Brain pericyte (primary cell): ENCODE results near the gene SLC6A5.

Source experiments
- DNase-seq: peaks from one replicate; pipeline ENCODE4 v3.0.0-alpha.2; 2012; ENCODE audit warnings: low read depth, low spot score

The SLC6A5 gene

GRCh38 chr11:20596205-20597153, 2.9 kb upstream of the SLC6A5 start:
- no peak for DNase-seq

GRCh38 chr11:20597154-20597679, 2.2 kb upstream of the SLC6A5 start:
- no peak for DNase-seq

GRCh38 chr11:20597680-20598484, 1.5 kb upstream of the SLC6A5 start:
- DNase-seq = no peak

GRCh38 chr11:20598492-20598891, 916 bp upstream of the SLC6A5 start:
- DNase-seq = no peak

- no peak for DNase-seq
Measured at GRCh38 chr11:20600020-20600346, 575 bp downstream of the SLC6A5 start.

GRCh38 chr11:20600551-20600950, 1.1 kb downstream of the SLC6A5 start:
- no peak for DNase-seq

GRCh38 chr11:20601221-20601914, 2.0 kb downstream of the SLC6A5 start:
- DNase-seq = no peak

- no peak for DNase-seq
Measured at GRCh38 chr11:20604295-20604803, 4.9 kb downstream of the SLC6A5 start.

- DNase-seq = no peak
Measured at GRCh38 chr11:20604864-20605601, 5.6 kb downstream of the SLC6A5 start.

- no peak for DNase-seq
Measured at GRCh38 chr11:20605602-20606091, 6.2 kb downstream of the SLC6A5 start.

- no peak for DNase-seq
Measured at GRCh38 chr11:20608934-20609333, 9.5 kb downstream of the SLC6A5 start.

GRCh38 chr11:20609727-20610707, 10.6 kb downstream of the SLC6A5 start:
- no peak for DNase-seq

GRCh38 chr11:20610825-20611224, 11.4 kb downstream of the SLC6A5 start:
- no peak for DNase-seq

- DNase-seq = no peak
Measured at GRCh38 chr11:20611445-20611844, 12.0 kb downstream of the SLC6A5 start.

- no peak for DNase-seq
Measured at GRCh38 chr11:20611892-20612291, 12.5 kb downstream of the SLC6A5 start.

- no peak for DNase-seq
Measured at GRCh38 chr11:20612416-20612815, 13.0 kb downstream of the SLC6A5 start.

GRCh38 chr11:20616920-20617319, 17.5 kb downstream of the SLC6A5 start:
- DNase-seq = no peak

- no peak for DNase-seq
Measured at GRCh38 chr11:20617346-20618005, 18.1 kb downstream of the SLC6A5 start.

GRCh38 chr11:20618083-20618482, 18.7 kb downstream of the SLC6A5 start:
- no peak for DNase-seq
